Measurements from ENCODE around the gene SMAD5. TPM values are rescaled to one million over a fixed set of nuclear protein-coding genes. Genes with fewer than 3 reads are reported as not detected.

Gene SMAD5
- total and polyA plus RNA-seq, 12 donors = 7.0 to 53.8 (median 38.7) TPM

- no peak for TF ChIP-seq CTCF (IDR thresholded peaks at IDR 0.05)
- Histone ChIP-seq H3K27ac (peak overlapping the region; percentile 81 to 95 (median 86)), H3K36me3 (no peaks in the 10 kb centered on the region), H3K27me3 (no peaks in the 10 kb centered on the region), H3K4me1 (peaks cover 7 to 63% (median 38%) of the 10 kb centered on the region in 9 donors), H3K4me3 (peak overlapping the region in 2 of 10 donors; percentile 18), H3K9me3 (no peaks in the 10 kb centered on the region)
- WGBS, 2 donors = 25 to 34% methylated on average over 16 of the region's 16 CpGs
- intact Hi-C loops (cut with DNase I) = loop anchor here in 7 of 10 donors (2.0 to 10.0 kb wide), 5 partner anchors 44 to 203 kb away; partner anchors contain the start of gene SMAD5 (in 7 of the 7)
- DNase-seq = peak; percentile 85 to 93
- ATAC-seq = peak; percentile 97 to 99 (median 98)
Observed at GRCh38 chr5:136087961-136088871, 44.4 kb upstream of the SMAD5 start.

GRCh38 chr5:136089791-136090190 is 42.9 kb upstream of the SMAD5 start:
- no peaks in the 10 kb centered on the region for H3K9me3 ChIP-seq
- intact Hi-C loops (cut with DNase I) = loop anchor here in 7 of 10 donors (2.0 to 10.0 kb wide), 5 partner anchors 43 to 205 kb away; partner anchors contain the start of gene SMAD5 (in 7 of the 7)
- H3K4me1 ChIP-seq = peaks cover 7 to 62% (median 38%) of the 10 kb centered on the region in 9 donors
- no peaks in the 10 kb centered on the region for H3K36me3 ChIP-seq
- no peak for ATAC-seq
- no peak overlapping the region for H3K4me3 ChIP-seq
- DNase-seq = no peak
- TF ChIP-seq CTCF (IDR thresholded peaks at IDR 0.05) = no peak
- 53 to 60% methylated on average over 7 of the region's 7 CpGs for WGBS, 2 donors
- H3K27me3 ChIP-seq = no peaks in the 10 kb centered on the region
- peak overlapping the region in 6 of 10 donors; percentile 5 to 95 (median 90) for H3K27ac ChIP-seq

GRCh38 chr5:136090319-136090718 is 42.3 kb upstream of the SMAD5 start:
- Histone ChIP-seq H3K36me3 (no peaks in the 10 kb centered on the region), H3K27me3 (no peaks in the 10 kb centered on the region), H3K4me1 (peaks cover 7 to 56% (median 35%) of the 10 kb centered on the region in 9 donors), H3K9me3 (no peaks in the 10 kb centered on the region), H3K4me3 (no peak overlapping the region), H3K27ac (peak overlapping the region in 3 of 10 donors; percentile 5 to 95 (median 91))
- ATAC-seq (no peak), DNase-seq (no peak)
- no peak for TF ChIP-seq CTCF (IDR thresholded peaks at IDR 0.05)
- intact Hi-C loops (cut with DNase I) = no loop called here
- 93 to 96% methylated on average over 4 of the region's 4 CpGs for WGBS, 2 donors

GRCh38 chr5:136094189-136094912 is 38.3 kb upstream of the SMAD5 start:
- WGBS, 2 donors = 60% methylated on average over 3 of the region's 3 CpGs
- Histone ChIP-seq H3K27ac (no peak overlapping the region), H3K4me3 (no peak overlapping the region), H3K4me1 (peaks cover 0 to 23% (median 8%) of the 10 kb centered on the region in 9 donors), H3K27me3 (peaks cover 0 to 4% (median 0%) of the 10 kb centered on the region in 7 donors), H3K36me3 (no peaks in the 10 kb centered on the region), H3K9me3 (no peaks in the 10 kb centered on the region)
- TF ChIP-seq CTCF (IDR thresholded peaks at IDR 0.05) = no peak
- intact Hi-C loops (cut with DNase I) = no loop called here
- DNase-seq (no peak), ATAC-seq (peak in 1 of 8 donors; percentile 25)
